BE2C (cell line): Measurements from ENCODE around the gene FOXN3.
A peak's percentile ranks its signal among the peaks of the same experiment; 100 is the strongest.

ENCODE experiments used
- DNase-seq: peaks from one replicate; pipeline ENCODE4 v3.0.0-alpha.2; 2020
- H3K27me3 ChIP-seq: fragments of 250-450 bp; sonication (Bioruptor Pico); 2 replicates; pipeline ENCODE4 v1.5.1; 2020; ENCODE audit warnings: mild to moderate bottlenecking
- H3K36me3 ChIP-seq: fragments of 250-450 bp; sonication (Bioruptor Pico); 2 replicates; pipeline ENCODE4 v1.5.1; 2020; ENCODE audit warnings: mild to moderate bottlenecking
- H3K4me1 ChIP-seq: fragments of 250-450 bp; sonication (Bioruptor Pico); 2 replicates; pipeline ENCODE4 v1.5.1; 2020
- H3K4me3 ChIP-seq: 2 replicates; pipeline ENCODE4 v1.5.1; 2011; ENCODE audit warnings: low read depth, low read length
- H3K9me3 ChIP-seq: fragments of 250-450 bp; sonication (Bioruptor Pico); 2 replicates; pipeline ENCODE4 v1.5.1; 2020
- TF ChIP-seq, protein P1 (sequence below): IDR thresholded peaks from 2 replicates; pipeline ENCODE4 v1.5.1; 2012; ENCODE audit warnings: mild to moderate bottlenecking, low read depth, low read length

FOXN3 gene

DNA sequence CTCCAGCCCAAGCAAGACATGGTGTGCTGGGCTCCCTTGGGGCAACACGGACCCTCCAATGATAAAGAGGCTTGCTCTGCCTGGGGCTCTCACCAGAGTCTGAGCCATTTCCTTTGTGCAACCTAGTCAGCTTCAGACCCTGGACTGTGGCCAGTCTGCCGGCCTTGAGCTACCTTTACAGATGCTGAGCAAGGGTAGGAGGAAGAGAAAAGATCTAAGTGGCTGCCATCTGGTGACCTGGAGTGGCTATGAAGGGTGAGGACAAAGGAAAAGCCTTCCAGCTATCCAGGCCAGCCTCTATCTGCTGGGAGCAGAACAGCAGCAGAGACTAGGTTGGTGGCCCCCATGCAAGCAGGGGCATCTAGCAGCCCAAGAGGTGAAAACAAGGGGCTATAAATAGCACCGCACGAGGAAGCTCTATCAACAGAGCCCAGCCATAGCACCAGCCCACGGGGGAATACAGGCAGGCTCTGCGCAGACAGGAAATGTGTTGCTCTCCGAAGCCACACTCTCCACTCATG, 230.1 kb downstream of the FOXN3 start:
- Histone ChIP-seq H3K4me1 (peaks cover 52% of the 10 kb centered on the region), H3K36me3 (0 out of 2 replicates have a peak, but pooled peaks cover 3% of the 10 kb centered on the region), H3K27me3 (no peaks in the 10 kb centered on the region), H3K9me3 (no peaks in the 10 kb centered on the region), H3K4me3 (peak overlapping the region; percentile 33)
- TF ChIP-seq, protein P1, sequence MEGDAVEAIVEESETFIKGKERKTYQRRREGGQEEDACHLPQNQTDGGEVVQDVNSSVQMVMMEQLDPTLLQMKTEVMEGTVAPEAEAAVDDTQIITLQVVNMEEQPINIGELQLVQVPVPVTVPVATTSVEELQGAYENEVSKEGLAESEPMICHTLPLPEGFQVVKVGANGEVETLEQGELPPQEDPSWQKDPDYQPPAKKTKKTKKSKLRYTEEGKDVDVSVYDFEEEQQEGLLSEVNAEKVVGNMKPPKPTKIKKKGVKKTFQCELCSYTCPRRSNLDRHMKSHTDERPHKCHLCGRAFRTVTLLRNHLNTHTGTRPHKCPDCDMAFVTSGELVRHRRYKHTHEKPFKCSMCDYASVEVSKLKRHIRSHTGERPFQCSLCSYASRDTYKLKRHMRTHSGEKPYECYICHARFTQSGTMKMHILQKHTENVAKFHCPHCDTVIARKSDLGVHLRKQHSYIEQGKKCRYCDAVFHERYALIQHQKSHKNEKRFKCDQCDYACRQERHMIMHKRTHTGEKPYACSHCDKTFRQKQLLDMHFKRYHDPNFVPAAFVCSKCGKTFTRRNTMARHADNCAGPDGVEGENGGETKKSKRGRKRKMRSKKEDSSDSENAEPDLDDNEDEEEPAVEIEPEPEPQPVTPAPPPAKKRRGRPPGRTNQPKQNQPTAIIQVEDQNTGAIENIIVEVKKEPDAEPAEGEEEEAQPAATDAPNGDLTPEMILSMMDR = peak; percentile 32; the same call in 1 of the 2 replicates
- DNase-seq = peak; percentile 80

DNA sequence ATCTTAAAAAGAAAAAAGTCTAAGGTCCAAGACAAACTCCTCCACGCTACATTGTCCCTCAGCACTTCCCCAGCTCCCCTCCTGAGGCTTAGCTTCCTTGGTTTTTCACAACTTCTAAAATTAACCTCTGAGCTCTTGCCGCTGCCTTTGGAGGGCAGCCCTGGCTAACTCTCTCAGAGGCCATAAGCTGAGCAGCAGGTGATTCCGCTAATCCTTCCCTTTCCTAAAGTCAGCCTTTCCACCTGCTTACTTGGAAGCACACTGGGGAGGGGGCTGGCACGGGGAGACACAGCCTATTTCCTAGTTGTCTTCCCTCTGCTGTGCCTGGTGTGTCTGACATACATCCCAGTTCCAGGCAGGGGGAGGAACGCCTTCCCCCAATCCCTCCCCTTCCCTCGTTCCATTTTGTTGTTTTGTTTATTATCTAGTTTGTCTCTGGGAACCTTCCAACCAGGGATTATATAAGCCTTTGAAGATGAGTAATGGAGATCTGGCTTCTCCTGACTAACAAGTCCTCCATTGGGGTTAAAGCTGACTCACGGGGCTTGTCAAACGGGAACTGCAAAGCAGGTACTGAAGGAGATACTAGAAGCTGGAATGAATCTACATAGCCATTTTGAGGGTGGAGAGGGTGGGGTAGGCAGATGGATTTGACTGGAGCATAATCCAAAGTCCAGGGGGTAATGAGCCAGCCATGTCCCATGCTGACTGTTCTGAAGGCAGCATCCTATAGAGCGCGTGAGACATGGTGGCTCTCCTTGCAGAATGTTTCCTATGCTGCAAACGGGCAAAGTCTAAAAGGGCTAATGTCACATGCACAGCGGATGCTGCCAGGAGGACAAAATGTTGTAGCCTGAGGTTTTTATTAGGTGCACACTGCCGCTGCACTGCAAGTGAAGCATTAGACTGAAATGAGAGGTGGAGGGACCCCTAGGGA, 230.8 kb downstream of the FOXN3 start:
- Histone ChIP-seq H3K36me3 (0 out of 2 replicates have a peak, but pooled peaks cover 3% of the 10 kb centered on the region), H3K9me3 (no peaks in the 10 kb centered on the region), H3K4me3 (peak overlapping the region; percentile 33), H3K27me3 (no peaks in the 10 kb centered on the region), H3K4me1 (peaks cover 49% of the 10 kb centered on the region)
- TF ChIP-seq, protein P1 = no peak
- peak; percentile 53 for DNase-seq

DNA sequence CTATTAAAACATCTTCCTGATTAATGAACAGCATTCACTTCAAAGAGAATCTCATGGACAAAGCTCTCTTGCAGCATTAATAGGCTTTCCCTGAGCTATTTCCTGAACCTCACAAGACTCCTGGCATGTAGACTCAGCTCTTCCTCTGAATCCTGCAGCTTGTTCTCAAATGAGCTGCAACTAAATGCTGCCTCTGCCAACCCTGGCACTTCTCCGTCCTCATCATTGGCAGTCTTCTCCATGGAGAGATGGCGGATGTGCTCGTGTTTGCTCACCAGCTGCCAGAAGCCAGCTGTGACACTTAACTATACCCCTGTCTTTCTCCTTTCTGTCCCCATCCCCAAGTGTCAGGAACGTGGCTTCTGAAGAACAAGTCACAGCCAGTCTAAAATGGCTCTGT, 232.1 kb downstream of the FOXN3 start:
- H3K4me3 ChIP-seq = no peak overlapping the region
- 0 out of 2 replicates have a peak, but pooled peaks cover 3% of the 10 kb centered on the region for H3K36me3 ChIP-seq
- no peaks in the 10 kb centered on the region for H3K9me3 ChIP-seq
- TF ChIP-seq, protein P1 = no peak
- H3K4me1 ChIP-seq = peaks cover 40% of the 10 kb centered on the region
- no peak for DNase-seq
- no peaks in the 10 kb centered on the region for H3K27me3 ChIP-seq

DNA sequence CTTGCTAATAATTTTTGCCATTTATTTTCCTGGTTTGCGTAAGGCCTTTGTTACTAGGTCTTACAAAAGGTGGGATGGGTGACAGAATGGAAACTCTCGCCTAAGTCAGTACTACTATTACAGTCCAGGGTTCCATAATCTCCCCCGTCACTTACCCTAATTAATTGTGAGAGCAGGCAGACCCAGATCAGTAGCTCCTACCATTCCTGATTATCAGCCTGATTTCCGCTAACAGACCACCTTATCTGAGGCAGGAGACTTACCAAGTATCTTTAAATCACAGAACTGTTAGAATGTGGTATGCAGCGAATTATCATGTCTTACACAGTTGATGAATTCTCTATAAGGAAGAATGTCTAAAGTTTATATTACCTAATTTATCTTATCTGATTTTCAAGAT, 234.7 kb downstream of the FOXN3 start:
- no peak for DNase-seq
- Histone ChIP-seq H3K36me3 (no peaks in the 10 kb centered on the region), H3K4me3 (no peak overlapping the region), H3K9me3 (no peaks in the 10 kb centered on the region), H3K4me1 (peaks cover 37% of the 10 kb centered on the region), H3K27me3 (no peaks in the 10 kb centered on the region)
- TF ChIP-seq, protein P1 = no peak

DNA sequence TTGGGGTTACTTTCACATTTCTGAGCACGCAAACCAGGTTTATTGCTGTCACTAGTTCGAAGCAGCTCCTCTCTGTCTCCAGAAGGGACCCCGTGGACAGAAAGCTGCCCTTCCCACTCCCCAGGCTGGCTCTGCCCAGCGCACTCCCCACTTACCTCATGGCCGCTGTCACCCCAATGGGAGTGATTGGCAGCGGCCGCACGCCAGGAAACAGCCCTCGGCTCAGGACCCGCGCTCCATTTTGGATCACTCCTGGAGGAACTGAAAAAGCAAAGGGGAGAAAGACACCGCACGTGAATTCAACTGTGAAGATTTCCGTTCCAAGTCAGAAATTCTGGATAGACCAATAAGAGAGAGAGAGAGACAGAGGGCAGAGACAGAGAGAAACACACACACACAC, 236.5 kb downstream of the FOXN3 start:
- TF ChIP-seq, protein P1 = no peak
- Histone ChIP-seq H3K4me3 (no peak overlapping the region), H3K4me1 (peaks cover 19% of the 10 kb centered on the region), H3K9me3 (no peaks in the 10 kb centered on the region), H3K27me3 (no peaks in the 10 kb centered on the region), H3K36me3 (no peaks in the 10 kb centered on the region)
- no peak for DNase-seq
